Measurements from ENCODE around the gene NEDD8. TPM values are rescaled to one million over a fixed set of nuclear protein-coding genes. Genes with fewer than 3 reads are reported as not detected.

NEDD8 gene
- total and polyA plus RNA-seq, 2 experiments from 2014 or later, result 130 to 418 TPM

GRCh38 chr14:24264298-24264697 is 32.1 kb upstream of the NEDD8 start:
- Histone ChIP-seq H2AFZ (no peak overlapping the region), H3K4me3 (no peak overlapping the region), H4K20me1 (replicated peaks; ENCODE audit: insufficient read depth) (no peaks in the 10 kb centered on the region), H3K9me2 (ENCODE audit: insufficient read depth) (no peaks in the 10 kb centered on the region), H3F3A (replicated peaks; ENCODE audit: low read depth) (no peaks in the 10 kb centered on the region), H3K36me3 (ENCODE audit: insufficient read depth) (no peaks in the 10 kb centered on the region), H3K79me2 (replicated peaks; ENCODE audit: insufficient read depth) (no peaks in the 10 kb centered on the region), H3K4me2 (no peak overlapping the region), H3K27ac (ENCODE audit: low read depth) (no peak overlapping the region), H3K4me1 (ENCODE audit: insufficient read depth) (no peaks in the 10 kb centered on the region), H3K27me3 (ENCODE audit: insufficient read depth) (no peaks in the 10 kb centered on the region)
- peaks cover 3% of the 10 kb centered on the region; the same call in 1 of the 3 replicates for H3K4me1 Mint-ChIP-seq
- no peak overlapping the region for H3K27ac Mint-ChIP-seq
- peaks cover 10% of the 10 kb centered on the region for H3K27me3 Mint-ChIP-seq (ENCODE audit: insufficient read depth, low read depth, poor library complexity)
- ATAC-seq (no peak), DNase-seq (ENCODE audit: low spot score) (no peak)
- no peaks in the 10 kb centered on the region for H3K9me3 Mint-ChIP-seq
- no peak overlapping the region for H3K4me3 Mint-ChIP-seq
- TF ChIP-seq REST (IDR thresholded peaks at IDR 0.05; ENCODE audit: unreplicated experiment) (no peak), ZNF462 (CRISPR knock-in tag; IDR thresholded peaks at IDR 0.05) (no peak), ZNF114 (CRISPR knock-in tag; IDR thresholded peaks at IDR 0.05) (no peak), CREB1 (CRISPR knock-in tag; IDR thresholded peaks at IDR 0.05; ENCODE audit: low read depth) (no peak), NANOG (IDR thresholded peaks at IDR 0.05; ENCODE audit: borderline replicate concordance) (no peak), ZNF331 (CRISPR knock-in tag; IDR thresholded peaks at IDR 0.05; ENCODE audit: low read depth) (no peak), EZH2phosphoT487 (IDR thresholded peaks at IDR 0.05; ENCODE audit: unreplicated experiment) (no peak), POLR2AphosphoS5 (IDR thresholded peaks at IDR 0.05; ENCODE audit: low read depth) (no peak), CTCF (conservative IDR thresholded peaks at IDR 0.05; ENCODE audit: low read depth in 2 of 2) (no peak)
- H3K36me3 Mint-ChIP-seq (ENCODE audit: low read depth), result peaks cover 6% of the 10 kb centered on the region; the same call in 2 of the 3 replicates

Measured in GM23338 (cell line).